ENCODE measurements around the gene MYO5B.

- TF ChIP-seq CTCF (IDR thresholded peaks at IDR 0.05) (no peak), POLR2A (IDR thresholded peaks at IDR 0.05) (no peak)
Measured at GRCh38 chr18:50014606-50015005, 180.3 kb downstream of the MYO5B start.
